ENCODE results near the gene RNF144B. TPM values are rescaled to one million over a fixed set of nuclear protein-coding genes. Genes with fewer than 3 reads are reported as not detected.

The RNF144B gene
- total and polyA plus RNA-seq, 9 of the 15 experiments (the other 6 are each of a cell fraction or from before 2014, with no cell fraction given), result 0.01 TPM; not detected in 8

DNA sequence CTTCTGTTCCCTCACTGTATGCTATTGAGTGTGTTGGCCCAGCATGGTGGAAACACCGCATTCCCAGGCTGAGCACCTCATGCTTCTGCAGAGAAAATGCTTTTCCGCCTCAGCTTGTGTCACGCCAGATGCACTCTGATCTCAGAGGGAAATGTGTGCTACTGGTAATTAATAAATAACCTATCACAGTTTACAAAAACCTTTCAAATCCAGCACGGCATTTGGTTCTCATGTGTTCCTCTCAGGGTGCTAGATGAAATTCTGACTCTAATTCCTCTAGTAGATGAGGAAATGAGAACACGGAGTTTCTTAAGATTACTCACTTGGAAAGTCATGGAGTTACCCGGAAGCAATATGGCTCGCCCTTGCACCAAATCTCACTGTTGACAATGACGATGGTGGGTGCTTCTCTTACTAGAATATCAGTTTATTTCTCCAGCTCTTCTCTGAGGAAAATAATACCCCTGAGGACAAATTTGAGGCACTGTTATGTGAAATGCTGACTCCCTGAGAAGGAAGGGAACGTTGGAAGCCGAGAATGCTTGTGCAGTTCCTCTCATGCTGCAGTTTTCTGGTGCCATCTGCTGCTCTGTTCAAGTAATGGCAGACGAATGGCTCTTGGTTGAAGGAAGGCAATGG lies 116.6 kb downstream of the RNF144B start (continued):
- TF ChIP-seq PHTF2 (CRISPR knock-in tag; IDR thresholded peaks at IDR 0.05), result no peak
- TF ChIP-seq, protein P1, sequence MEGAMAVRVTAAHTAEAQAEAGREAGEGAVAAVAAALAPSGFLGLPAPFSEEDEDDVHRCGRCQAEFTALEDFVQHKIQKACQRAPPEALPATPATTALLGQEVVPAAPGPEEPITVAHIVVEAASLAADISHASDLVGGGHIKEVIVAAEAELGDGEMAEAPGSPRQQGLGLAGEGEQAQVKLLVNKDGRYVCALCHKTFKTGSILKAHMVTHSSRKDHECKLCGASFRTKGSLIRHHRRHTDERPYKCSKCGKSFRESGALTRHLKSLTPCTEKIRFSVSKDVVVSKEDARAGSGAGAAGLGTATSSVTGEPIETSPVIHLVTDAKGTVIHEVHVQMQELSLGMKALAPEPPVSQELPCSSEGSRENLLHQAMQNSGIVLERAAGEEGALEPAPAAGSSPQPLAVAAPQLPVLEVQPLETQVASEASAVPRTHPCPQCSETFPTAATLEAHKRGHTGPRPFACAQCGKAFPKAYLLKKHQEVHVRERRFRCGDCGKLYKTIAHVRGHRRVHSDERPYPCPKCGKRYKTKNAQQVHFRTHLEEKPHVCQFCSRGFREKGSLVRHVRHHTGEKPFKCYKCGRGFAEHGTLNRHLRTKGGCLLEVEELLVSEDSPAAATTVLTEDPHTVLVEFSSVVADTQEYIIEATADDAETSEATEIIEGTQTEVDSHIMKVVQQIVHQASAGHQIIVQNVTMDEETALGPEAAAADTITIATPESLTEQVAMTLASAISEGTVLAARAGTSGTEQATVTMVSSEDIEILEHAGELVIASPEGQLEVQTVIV (CRISPR knock-in tag; IDR thresholded peaks at IDR 0.05; ENCODE audit: borderline replicate concordance), result no peak
- no peak for TF ChIP-seq NELFE (IDR thresholded peaks at IDR 0.05; ENCODE audit: insufficient read depth, insufficient read length)
- TF ChIP-seq ZNF239 (CRISPR knock-in tag; IDR thresholded peaks at IDR 0.05), result no peak
- TF ChIP-seq, protein P2, sequence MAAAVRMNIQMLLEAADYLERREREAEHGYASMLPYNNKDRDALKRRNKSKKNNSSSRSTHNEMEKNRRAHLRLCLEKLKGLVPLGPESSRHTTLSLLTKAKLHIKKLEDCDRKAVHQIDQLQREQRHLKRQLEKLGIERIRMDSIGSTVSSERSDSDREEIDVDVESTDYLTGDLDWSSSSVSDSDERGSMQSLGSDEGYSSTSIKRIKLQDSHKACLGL (CRISPR knock-in tag; IDR thresholded peaks at IDR 0.05; ENCODE audit: borderline replicate concordance, poor library complexity, severe bottlenecking), result no peak
- no peak for TF ChIP-seq NEUROD1 (IDR thresholded peaks at IDR 0.05; ENCODE audit: borderline replicate concordance, low read depth, low read length, partially characterized antibody)
- TF ChIP-seq, protein P3, sequence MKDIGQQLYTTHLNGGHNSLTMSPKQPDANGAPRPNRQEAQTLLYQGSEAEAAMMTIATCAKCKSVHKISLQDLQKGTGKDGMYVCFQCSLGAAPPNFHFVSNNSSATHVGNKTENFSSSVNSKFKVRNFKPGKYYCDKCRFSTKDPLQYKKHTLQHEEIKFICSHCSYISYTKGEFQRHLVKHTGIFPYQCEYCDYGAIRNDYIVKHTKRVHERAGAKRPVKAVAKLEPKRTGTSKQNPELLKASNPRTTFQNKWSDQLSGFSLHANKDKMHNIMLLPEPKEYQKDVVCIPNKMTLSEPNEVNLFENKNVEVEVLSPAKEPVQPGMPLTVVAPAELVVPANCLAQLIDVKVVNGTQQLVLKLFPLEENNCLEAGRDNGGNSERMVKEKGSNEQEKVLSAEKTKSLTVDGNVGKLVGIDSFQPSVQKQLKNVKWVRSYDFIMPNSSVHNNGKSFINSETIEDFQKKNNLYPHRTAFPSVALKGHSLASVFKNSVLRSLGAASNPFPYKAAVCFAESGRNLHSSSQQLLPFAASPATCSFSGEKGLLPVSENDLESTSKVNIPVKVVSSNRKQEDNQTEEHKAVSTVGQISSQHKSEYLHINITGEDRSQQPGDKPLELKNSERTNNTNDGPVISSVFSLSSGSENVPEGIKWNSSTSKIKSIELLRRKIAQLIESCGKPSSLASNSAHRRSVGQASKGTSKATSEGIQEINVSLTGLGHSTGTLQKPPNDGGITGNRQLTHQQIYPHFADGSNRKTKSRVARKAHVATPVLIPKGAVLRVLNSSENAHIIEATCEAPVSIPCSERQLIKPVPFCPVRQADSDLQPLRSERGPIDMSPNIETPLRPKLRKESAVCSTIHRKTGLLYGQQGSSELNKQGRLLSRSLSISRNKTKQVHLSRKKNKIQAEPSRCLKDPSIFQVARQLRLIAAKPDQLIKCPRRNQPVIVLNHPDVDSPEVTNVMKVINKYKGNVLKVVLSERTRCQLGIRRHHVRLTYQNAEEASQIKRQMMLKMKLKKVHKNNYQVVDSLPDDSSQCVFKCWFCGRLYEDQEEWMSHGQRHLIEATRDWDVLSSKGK (CRISPR knock-in tag; IDR thresholded peaks at IDR 0.05), result no peak
- TF ChIP-seq L3MBTL2 (IDR thresholded peaks at IDR 0.05), result no peak
- TF ChIP-seq, protein P4, sequence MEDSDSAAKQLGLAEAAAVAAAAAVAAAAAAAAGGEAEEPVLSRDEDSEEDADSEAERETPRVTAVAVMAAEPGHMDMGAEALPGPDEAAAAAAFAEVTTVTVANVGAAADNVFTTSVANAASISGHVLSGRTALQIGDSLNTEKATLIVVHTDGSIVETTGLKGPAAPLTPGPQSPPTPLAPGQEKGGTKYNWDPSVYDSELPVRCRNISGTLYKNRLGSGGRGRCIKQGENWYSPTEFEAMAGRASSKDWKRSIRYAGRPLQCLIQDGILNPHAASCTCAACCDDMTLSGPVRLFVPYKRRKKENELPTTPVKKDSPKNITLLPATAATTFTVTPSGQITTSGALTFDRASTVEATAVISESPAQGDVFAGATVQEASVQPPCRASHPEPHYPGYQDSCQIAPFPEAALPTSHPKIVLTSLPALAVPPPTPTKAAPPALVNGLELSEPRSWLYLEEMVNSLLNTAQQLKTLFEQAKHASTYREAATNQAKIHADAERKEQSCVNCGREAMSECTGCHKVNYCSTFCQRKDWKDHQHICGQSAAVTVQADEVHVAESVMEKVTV (CRISPR knock-in tag; IDR thresholded peaks at IDR 0.05), result peak; percentile 96
- TF ChIP-seq FOS (IDR thresholded peaks at IDR 0.05; ENCODE audit: extremely low read depth, insufficient read length), result no peak
- TF ChIP-seq TFE3 (CRISPR knock-in tag; IDR thresholded peaks at IDR 0.05), result no peak
- TF ChIP-seq MTA3 (IDR thresholded peaks at IDR 0.05; ENCODE audit: borderline replicate concordance), result no peak
- TF ChIP-seq SPI1 (IDR thresholded peaks at IDR 0.05; ENCODE audit: borderline replicate concordance, low read depth, low read length), result peak; percentile 47; the same call in 1 of the 2 replicates
- TF ChIP-seq ADNP (tag; IDR thresholded peaks at IDR 0.05), result no peak
- no peak for TF ChIP-seq MTA2 (IDR thresholded peaks at IDR 0.05; ENCODE audit: low read depth)
- no peak for TF ChIP-seq HMGN3 (IDR thresholded peaks at IDR 0.05; ENCODE audit: borderline replicate concordance, extremely low read depth, insufficient read length, low read depth, low read length)

Data from K562 (cell line).